Measurements from ENCODE around the gene HSPA12A.

Gene HSPA12A

DNA sequence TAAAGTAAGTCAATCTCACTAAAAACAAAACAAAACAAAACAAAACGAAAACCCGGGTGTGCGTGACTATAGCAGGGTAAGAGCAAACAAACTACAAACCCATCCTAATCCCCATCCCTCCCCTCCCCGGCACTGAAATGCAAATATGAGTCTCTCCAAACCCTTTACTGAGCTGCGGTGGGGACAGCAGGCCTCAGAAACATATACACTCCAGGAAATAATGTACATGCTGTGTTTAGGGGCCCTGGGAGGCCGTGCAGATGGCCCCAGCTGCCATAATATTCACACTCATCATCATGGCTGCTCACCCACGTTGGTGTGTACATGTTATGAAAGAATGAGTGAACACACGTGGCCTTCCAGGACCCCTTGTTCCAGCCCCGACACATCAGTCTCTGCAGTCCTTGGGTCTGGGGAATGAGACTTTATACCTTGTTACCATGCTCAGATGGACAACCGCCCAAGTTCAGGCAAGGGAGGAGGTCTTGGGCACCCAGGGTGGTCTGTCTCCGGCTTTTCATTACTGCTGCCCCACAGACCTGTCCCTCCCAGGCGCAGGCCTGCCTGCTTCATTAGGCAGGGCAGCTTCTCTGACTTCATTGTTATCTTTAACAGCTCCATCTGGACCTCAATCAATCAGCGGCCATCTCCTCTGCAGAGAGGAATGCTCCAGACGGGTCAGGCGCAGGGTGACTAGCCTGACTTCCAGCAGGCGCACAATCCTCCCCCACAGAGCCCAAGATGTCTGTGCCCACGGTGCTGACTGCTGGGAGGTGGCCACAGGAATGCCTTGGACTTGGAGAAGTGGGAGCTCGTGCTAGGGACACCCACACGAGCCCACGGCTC lies 20.6 kb downstream of the HSPA12A start:
- TF ChIP-seq, protein P1, sequence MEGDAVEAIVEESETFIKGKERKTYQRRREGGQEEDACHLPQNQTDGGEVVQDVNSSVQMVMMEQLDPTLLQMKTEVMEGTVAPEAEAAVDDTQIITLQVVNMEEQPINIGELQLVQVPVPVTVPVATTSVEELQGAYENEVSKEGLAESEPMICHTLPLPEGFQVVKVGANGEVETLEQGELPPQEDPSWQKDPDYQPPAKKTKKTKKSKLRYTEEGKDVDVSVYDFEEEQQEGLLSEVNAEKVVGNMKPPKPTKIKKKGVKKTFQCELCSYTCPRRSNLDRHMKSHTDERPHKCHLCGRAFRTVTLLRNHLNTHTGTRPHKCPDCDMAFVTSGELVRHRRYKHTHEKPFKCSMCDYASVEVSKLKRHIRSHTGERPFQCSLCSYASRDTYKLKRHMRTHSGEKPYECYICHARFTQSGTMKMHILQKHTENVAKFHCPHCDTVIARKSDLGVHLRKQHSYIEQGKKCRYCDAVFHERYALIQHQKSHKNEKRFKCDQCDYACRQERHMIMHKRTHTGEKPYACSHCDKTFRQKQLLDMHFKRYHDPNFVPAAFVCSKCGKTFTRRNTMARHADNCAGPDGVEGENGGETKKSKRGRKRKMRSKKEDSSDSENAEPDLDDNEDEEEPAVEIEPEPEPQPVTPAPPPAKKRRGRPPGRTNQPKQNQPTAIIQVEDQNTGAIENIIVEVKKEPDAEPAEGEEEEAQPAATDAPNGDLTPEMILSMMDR (IDR thresholded peaks at IDR 0.05) = no peak
- Histone ChIP-seq H3K4me3 (ENCODE audit: low read depth in 1 of 2, low read length in 1 of 2) (no peak overlapping the region), H3K9me3 (no peaks in the 10 kb centered on the region), H3K4me1 (ENCODE audit: control insufficient read depth in 1 of 2, insufficient read depth in 1 of 2, low read depth in 1 of 2, low read length in 1 of 2) (no peaks in the 10 kb centered on the region), H3K36me3 (no peaks in the 10 kb centered on the region), H3K27ac (no peak overlapping the region), H3K27me3 (peaks cover 17% of the 10 kb centered on the region)

DNA sequence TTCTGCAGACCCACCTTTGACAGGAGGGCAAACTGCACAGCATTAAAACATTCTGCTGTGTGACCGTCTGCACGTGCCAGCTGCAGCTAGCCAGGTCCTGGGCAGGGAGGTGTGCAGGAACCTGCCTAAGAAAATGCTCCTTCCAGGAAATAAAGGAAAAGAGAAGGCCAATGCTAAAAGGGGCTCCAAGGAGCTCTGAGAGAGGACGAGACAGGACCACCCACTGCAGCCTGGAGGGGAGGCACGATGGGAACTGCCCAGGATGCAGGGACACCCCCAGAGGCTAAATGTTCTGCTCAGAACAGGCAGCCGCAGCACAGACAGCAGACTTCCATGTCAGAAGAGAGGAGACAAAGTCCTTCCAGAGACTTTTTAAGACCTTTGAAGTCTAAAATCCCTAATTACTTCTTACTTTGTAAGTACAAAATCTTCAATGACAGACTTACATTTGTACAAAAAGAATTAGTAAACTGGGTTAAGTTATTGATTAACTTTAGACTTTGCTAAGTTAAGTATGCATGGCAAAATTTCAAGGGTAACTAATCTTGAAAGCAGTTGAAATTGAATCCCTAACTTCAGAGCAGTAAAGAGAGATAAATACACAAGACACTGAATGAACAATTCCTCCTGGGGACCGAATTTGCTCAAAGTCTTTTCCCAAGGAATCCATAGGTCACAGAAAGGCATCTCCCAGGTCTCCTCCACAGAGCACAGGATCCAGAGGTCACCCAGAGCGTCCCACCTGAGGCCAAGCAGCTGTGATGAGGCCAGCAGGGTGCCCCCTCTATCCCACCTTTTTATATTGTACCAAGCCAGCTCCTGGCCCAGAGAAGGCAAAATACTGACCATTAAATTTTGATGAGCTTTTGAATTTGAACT lies 21.5 kb downstream of the HSPA12A start:
- peaks cover 17% of the 10 kb centered on the region for H3K27me3 ChIP-seq
- no peaks in the 10 kb centered on the region for H3K9me3 ChIP-seq
- no peaks in the 10 kb centered on the region for H3K36me3 ChIP-seq
- H3K4me1 ChIP-seq (ENCODE audit: control insufficient read depth in 1 of 2, insufficient read depth in 1 of 2, low read depth in 1 of 2, low read length in 1 of 2) = no peaks in the 10 kb centered on the region
- no peak overlapping the region for H3K4me3 ChIP-seq (ENCODE audit: low read depth in 1 of 2, low read length in 1 of 2)
- H3K27ac ChIP-seq = no peak overlapping the region
- TF ChIP-seq, protein P1 (IDR thresholded peaks at IDR 0.05) = no peak

DNA sequence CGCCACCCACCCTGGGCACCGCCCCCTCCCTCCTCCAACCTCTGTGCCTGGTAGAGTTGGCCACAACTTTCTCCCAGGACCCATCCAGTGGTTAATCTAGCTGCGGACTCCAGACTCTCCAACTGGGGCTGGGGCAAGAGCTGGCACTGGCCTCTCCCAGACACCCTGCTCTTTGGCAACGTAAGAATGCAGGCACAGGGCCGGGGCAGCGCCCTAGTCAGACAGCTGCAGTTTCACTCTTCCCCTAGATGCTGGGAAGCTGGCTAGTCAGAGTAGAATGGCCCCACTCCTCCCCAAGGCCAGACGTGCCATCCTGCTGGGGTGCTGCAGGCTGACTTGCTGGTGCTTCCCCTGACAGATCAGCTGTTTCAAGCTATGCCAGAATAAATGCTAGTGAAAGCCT lies 22.1 kb downstream of the HSPA12A start:
- no peak overlapping the region for H3K4me3 ChIP-seq (ENCODE audit: low read depth in 1 of 2, low read length in 1 of 2)
- no peak overlapping the region for H3K27ac ChIP-seq
- H3K36me3 ChIP-seq = no peaks in the 10 kb centered on the region
- peaks cover 17% of the 10 kb centered on the region for H3K27me3 ChIP-seq
- no peaks in the 10 kb centered on the region for H3K9me3 ChIP-seq
- H3K4me1 ChIP-seq (ENCODE audit: control insufficient read depth in 1 of 2, insufficient read depth in 1 of 2, low read depth in 1 of 2, low read length in 1 of 2) = no peaks in the 10 kb centered on the region
- TF ChIP-seq, protein P1 (IDR thresholded peaks at IDR 0.05) = no peak

DNA sequence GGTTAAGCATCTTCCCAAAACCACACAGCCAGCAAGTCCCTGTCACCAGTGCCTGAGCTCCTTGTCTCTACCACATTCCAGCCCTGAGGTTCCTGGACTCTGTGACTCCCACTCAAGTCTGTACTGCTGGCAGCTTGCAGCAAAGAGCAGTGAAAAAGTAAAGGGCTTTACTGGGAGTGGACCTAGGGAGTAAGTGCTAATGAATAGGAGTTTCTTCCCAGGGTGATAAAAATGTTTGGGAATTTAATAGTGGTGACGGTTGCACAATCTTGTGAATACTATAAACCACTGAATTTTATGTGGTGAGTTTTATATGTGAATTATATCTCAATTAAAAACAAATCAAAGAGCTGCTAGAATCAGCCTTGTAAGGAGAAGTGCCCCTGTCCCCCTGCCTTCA lies 22.6 kb downstream of the HSPA12A start:
- H3K9me3 ChIP-seq = no peaks in the 10 kb centered on the region
- TF ChIP-seq, protein P1 (IDR thresholded peaks at IDR 0.05) = no peak
- H3K4me3 ChIP-seq (ENCODE audit: low read depth in 1 of 2, low read length in 1 of 2) = no peak overlapping the region
- no peak overlapping the region for H3K27ac ChIP-seq
- peaks cover 17% of the 10 kb centered on the region for H3K27me3 ChIP-seq
- no peaks in the 10 kb centered on the region for H3K4me1 ChIP-seq (ENCODE audit: control insufficient read depth in 1 of 2, insufficient read depth in 1 of 2, low read depth in 1 of 2, low read length in 1 of 2)
- H3K36me3 ChIP-seq = no peaks in the 10 kb centered on the region

DNA sequence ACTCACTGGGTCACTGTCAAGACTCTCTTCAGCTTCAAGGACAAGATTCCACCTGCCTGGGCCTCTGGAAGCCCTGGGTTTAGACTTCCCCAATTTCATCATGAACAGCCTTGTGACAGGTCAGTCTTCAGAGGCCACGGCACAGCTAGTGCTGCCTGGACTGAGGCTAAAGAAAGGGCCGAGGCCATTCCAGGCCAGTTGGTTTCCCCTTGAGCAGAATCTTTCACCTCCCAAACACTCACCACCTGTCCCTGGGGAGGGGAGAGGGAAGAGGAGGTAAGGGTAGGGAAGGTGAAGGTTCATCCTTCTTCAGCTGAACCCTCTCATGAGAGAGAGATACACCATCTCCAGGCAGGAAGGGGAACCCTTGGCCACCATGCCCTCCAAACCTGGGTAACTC lies 24.3 kb downstream of the HSPA12A start:
- no peaks in the 10 kb centered on the region for H3K4me1 ChIP-seq (ENCODE audit: control insufficient read depth in 1 of 2, insufficient read depth in 1 of 2, low read depth in 1 of 2, low read length in 1 of 2)
- H3K36me3 ChIP-seq = no peaks in the 10 kb centered on the region
- no peak overlapping the region for H3K27ac ChIP-seq
- TF ChIP-seq, protein P1 (IDR thresholded peaks at IDR 0.05) = no peak
- H3K27me3 ChIP-seq = peaks cover 24% of the 10 kb centered on the region
- no peaks in the 10 kb centered on the region for H3K9me3 ChIP-seq
- H3K4me3 ChIP-seq (ENCODE audit: low read depth in 1 of 2, low read length in 1 of 2) = no peak overlapping the region
